Caco-2 (cell line): ENCODE measurements around the gene S100A9. TPM values are rescaled to one million over a fixed set of nuclear protein-coding genes. Genes with fewer than 3 reads are reported as not detected.

Source experiments
- BruUV-seq: library from RNA; stranded (reverse); fragments of 400-500 nt; replicated peaks from 2 replicates; lab custom pipeline; 2021; lab: Mats Ljungman, UMichigan
- CTCF ChIA-PET: fragments of 300-600 bp; sonication (Branson Sonifier 250); formaldehyde crosslinking; loops from one replicate; lab custom pipeline; 2022; ENCODE audit warnings: antibody characterized with exemption; lab: Charles Lee
- POLR2A ChIA-PET: fragments of 300-600 bp; sonication (Branson Sonifier 250); formaldehyde crosslinking; loops from one replicate; lab custom pipeline; 2022; ENCODE audit warnings: antibody characterized with exemption; lab: Charles Lee
- DNase-seq, 2 experiments: peaks; one replicate each; pipeline versions ENCODE4 v3.0.0 to v3.0.0-alpha.2; 2020 to 2022
- H3K27me3 ChIP-seq: replicated peaks from 2 replicates; pipeline ENCODE4 v1.6.0; 2011; ENCODE audit warnings: low read length; ENCODE audit not compliant: control insufficient read depth, insufficient read depth
- H3K36me3 ChIP-seq: 2 replicates; pipeline ENCODE4 v1.5.1; 2011; ENCODE audit warnings: low read length; ENCODE audit not compliant: control insufficient read depth, insufficient read depth
- H3K4me1 ChIP-seq: fragments of 250-450 bp; sonication (Bioruptor Pico); 2 replicates; pipeline ENCODE4 v1.5.1; 2020; ENCODE audit warnings: mild to moderate bottlenecking
- H3K4me3 ChIP-seq: 2 replicates; pipeline ENCODE4 v1.5.1; 2011; ENCODE audit warnings: low read depth, mild to moderate bottlenecking, control low read depth, low read length
- H3K9me3 ChIP-seq: fragments of 250-450 bp; sonication (Bioruptor Pico); 2 replicates; pipeline ENCODE4 v1.5.1; 2020; ENCODE audit warnings: mild to moderate bottlenecking, moderate library complexity
- H3K27ac Mint-ChIP-seq: one replicate; pipeline ENCODE4 v1.8.0; 2022; ENCODE audit warnings: mixed read lengths; ENCODE audit not compliant: unreplicated experiment
- H3K27me3 Mint-ChIP-seq: one replicate; pipeline ENCODE4 v1.8.0; 2022; ENCODE audit warnings: mixed read lengths; ENCODE audit not compliant: insufficient read depth, unreplicated experiment
- H3K36me3 Mint-ChIP-seq: one replicate; pipeline ENCODE4 v1.8.0; 2022; ENCODE audit warnings: mild to moderate bottlenecking, mixed read lengths; ENCODE audit not compliant: insufficient read depth, unreplicated experiment
- H3K4me1 Mint-ChIP-seq: one replicate; pipeline ENCODE4 v1.8.0; 2022; ENCODE audit warnings: low read depth, mixed read lengths; ENCODE audit not compliant: unreplicated experiment
- H3K4me3 Mint-ChIP-seq: one replicate; pipeline ENCODE4 v1.8.0; 2022; ENCODE audit warnings: mild to moderate bottlenecking, moderate library complexity, mixed read lengths; ENCODE audit not compliant: unreplicated experiment
- H3K9me3 Mint-ChIP-seq: one replicate; pipeline ENCODE4 v1.8.0; 2022; ENCODE audit warnings: mixed read lengths; ENCODE audit not compliant: unreplicated experiment
- intact Hi-C: fragments of 100-400 bp; cut with micrococcal nuclease; formaldehyde crosslinking; loops from one replicate; pipeline ENCODE4 v1.10.0; 2022; ENCODE audit not compliant: unreplicated experiment
- total RNA-seq: library from RNA; stranded (reverse); gene quantifications from 2 replicates; pipeline ENCODE4 v1.2.3, GENCODE V29; 2022
- TF ChIP-seq, protein P1 (sequence below), 2 experiments: fragments of 200-600 bp in 1 of 2; IDR thresholded peaks; 1 replicate in 1 of 2; 2 replicates in 1 of 2; pipeline versions ENCODE4 v1.5.1 to v1.8.0; 2011 to 2022; ENCODE audit warnings: antibody characterized with exemption in 1 of 2, control low read depth in 1 of 2, inconsistent platforms in 1 of 2, low read depth in 1 of 2, low read length in 1 of 2, mild to moderate bottlenecking in 1 of 2, moderate library complexity in 1 of 2; ENCODE audit not compliant: insufficient read depth in 1 of 2, severe bottlenecking in 1 of 2, unreplicated experiment in 1 of 2

Gene S100A9
- total RNA-seq, 1 experiment from 2014 or later, result not detected

GRCh38 chr1:153340356-153340755 is 17.3 kb upstream of the S100A9 start:
- Mint-ChIP-seq H3K27ac (no peak overlapping the region), H3K4me1 (peaks cover 41% of the 10 kb centered on the region), H3K9me3 (peaks cover 14% of the 10 kb centered on the region), H3K36me3 (no peaks in the 10 kb centered on the region), H3K4me3 (no peak overlapping the region), H3K27me3 (no peaks in the 10 kb centered on the region)
- no peaks in the 10 kb centered on the region for H3K9me3 ChIP-seq
- no peak overlapping the region for H3K4me3 ChIP-seq
- peaks cover 36% of the 10 kb centered on the region for H3K4me1 ChIP-seq
- no TSS peak for BruUV-seq
- intact Hi-C loops, result no loop called here
- POLR2A ChIA-PET, result no interaction called here
- TF ChIP-seq, protein P1, sequence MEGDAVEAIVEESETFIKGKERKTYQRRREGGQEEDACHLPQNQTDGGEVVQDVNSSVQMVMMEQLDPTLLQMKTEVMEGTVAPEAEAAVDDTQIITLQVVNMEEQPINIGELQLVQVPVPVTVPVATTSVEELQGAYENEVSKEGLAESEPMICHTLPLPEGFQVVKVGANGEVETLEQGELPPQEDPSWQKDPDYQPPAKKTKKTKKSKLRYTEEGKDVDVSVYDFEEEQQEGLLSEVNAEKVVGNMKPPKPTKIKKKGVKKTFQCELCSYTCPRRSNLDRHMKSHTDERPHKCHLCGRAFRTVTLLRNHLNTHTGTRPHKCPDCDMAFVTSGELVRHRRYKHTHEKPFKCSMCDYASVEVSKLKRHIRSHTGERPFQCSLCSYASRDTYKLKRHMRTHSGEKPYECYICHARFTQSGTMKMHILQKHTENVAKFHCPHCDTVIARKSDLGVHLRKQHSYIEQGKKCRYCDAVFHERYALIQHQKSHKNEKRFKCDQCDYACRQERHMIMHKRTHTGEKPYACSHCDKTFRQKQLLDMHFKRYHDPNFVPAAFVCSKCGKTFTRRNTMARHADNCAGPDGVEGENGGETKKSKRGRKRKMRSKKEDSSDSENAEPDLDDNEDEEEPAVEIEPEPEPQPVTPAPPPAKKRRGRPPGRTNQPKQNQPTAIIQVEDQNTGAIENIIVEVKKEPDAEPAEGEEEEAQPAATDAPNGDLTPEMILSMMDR (IDR thresholded peaks at IDR 0.05; ENCODE audit: insufficient read depth in 1 of 2, low read depth in 1 of 2, low read length in 1 of 2, severe bottlenecking in 1 of 2, unreplicated experiment in 1 of 2), result no peak
- no peaks in the 10 kb centered on the region for H3K27me3 ChIP-seq
- DNase-seq, result no peak
- CTCF ChIA-PET, result no interaction called here
- H3K36me3 ChIP-seq, result no peaks in the 10 kb centered on the region

- DNase-seq, result no peak
- Mint-ChIP-seq H3K9me3 (peaks cover 14% of the 10 kb centered on the region), H3K36me3 (no peaks in the 10 kb centered on the region), H3K27me3 (no peaks in the 10 kb centered on the region), H3K4me1 (peaks cover 41% of the 10 kb centered on the region), H3K27ac (no peak overlapping the region), H3K4me3 (no peak overlapping the region)
- TF ChIP-seq, protein P1 (IDR thresholded peaks at IDR 0.05; ENCODE audit: insufficient read depth in 1 of 2, low read depth in 1 of 2, low read length in 1 of 2, severe bottlenecking in 1 of 2, unreplicated experiment in 1 of 2), result no peak
- Histone ChIP-seq H3K9me3 (no peaks in the 10 kb centered on the region), H3K36me3 (no peaks in the 10 kb centered on the region), H3K4me1 (peaks cover 36% of the 10 kb centered on the region), H3K4me3 (no peak overlapping the region), H3K27me3 (no peaks in the 10 kb centered on the region)
- CTCF ChIA-PET, result no interaction called here
- POLR2A ChIA-PET, result no interaction called here
- intact Hi-C loops, result no loop called here
- no TSS peak for BruUV-seq
Measured at GRCh38 chr1:153341431-153341934, 16.2 kb upstream of the S100A9 start.

DNA sequence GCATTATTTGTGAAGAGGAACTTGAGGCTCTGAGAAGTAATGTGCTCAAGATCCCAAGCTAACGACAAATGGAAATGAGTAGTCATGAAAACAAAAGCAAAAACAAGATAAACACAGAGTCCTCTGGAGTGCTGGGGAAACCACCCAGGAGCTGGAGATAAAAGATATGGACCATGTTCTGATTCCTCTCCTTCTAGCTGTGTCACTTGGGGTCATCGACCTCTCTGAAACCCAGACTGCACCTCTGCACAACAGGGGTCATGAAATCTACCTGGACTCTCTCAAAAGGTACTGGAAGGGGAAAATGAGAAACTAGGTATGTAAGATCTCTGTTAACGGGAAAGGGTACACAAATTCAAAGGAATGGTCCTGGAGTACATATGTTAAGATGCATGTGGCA is 15.5 kb upstream of the S100A9 start:
- TF ChIP-seq, protein P1 (IDR thresholded peaks at IDR 0.05; ENCODE audit: insufficient read depth in 1 of 2, low read depth in 1 of 2, low read length in 1 of 2, severe bottlenecking in 1 of 2, unreplicated experiment in 1 of 2), result no peak
- POLR2A ChIA-PET, result no interaction called here
- H3K4me3 ChIP-seq, result no peak overlapping the region
- H3K36me3 ChIP-seq, result no peaks in the 10 kb centered on the region
- peaks cover 41% of the 10 kb centered on the region for H3K4me1 Mint-ChIP-seq
- intact Hi-C loops, result no loop called here
- no peaks in the 10 kb centered on the region for H3K36me3 Mint-ChIP-seq
- peaks cover 36% of the 10 kb centered on the region for H3K4me1 ChIP-seq
- H3K4me3 Mint-ChIP-seq, result no peak overlapping the region
- H3K9me3 ChIP-seq, result no peaks in the 10 kb centered on the region
- no peak overlapping the region for H3K27ac Mint-ChIP-seq
- H3K9me3 Mint-ChIP-seq, result peaks cover 14% of the 10 kb centered on the region
- BruUV-seq, result no TSS peak
- no peak for DNase-seq
- H3K27me3 ChIP-seq, result no peaks in the 10 kb centered on the region
- CTCF ChIA-PET, result no interaction called here
- no peaks in the 10 kb centered on the region for H3K27me3 Mint-ChIP-seq
